BJ (cell line): ENCODE measurements around the gene LAMB2. TPM values are rescaled to one million over a fixed set of nuclear protein-coding genes. Genes with fewer than 3 reads are reported as not detected.

ENCODE experiments used
- CTCF ChIA-PET: fragments of 350-600 bp; formaldehyde crosslinking; extraction: SDS; loops from one replicate; lab custom pipeline; 2021; ENCODE audit warnings: antibody characterized with exemption, inconsistent platforms; lab: Yijun Ruan, JAX
- POLR2A ChIA-PET: fragments of 300-600 bp; sonication (Branson Sonifier 250); formaldehyde crosslinking; extraction: SDS; loops from one replicate; lab custom pipeline; 2021; ENCODE audit warnings: antibody characterized with exemption; lab: Charles Lee
- DNase-seq: peaks from one replicate; pipeline ENCODE4 v3.0.0-alpha.2; 2011; ENCODE audit warnings: low read depth
- H3K27me3 ChIP-seq: 2 replicates; pipeline ENCODE4 v1.6.0; 2011; ENCODE audit warnings: low read length; ENCODE audit not compliant: control insufficient read depth, insufficient read depth
- H3K36me3 ChIP-seq: 2 replicates; pipeline ENCODE4 v1.5.1; 2011; ENCODE audit warnings: low read length; ENCODE audit not compliant: control insufficient read depth, insufficient read depth
- H3K4me3 ChIP-seq: 2 replicates; pipeline ENCODE4 v1.5.1; 2011; ENCODE audit warnings: low read depth, mild to moderate bottlenecking, control low read depth, low read length
- CTCF ChIP-seq: IDR thresholded peaks from 2 replicates; pipeline ENCODE4 v1.5.1; 2011; ENCODE audit warnings: low read depth, mild to moderate bottlenecking, control low read depth, inconsistent platforms, low read length, moderate library complexity; ENCODE audit not compliant: insufficient read depth
- polyA plus RNA-seq: library from polyadenylated mRNA; depleted of rRNA; stranded (reverse); fragments of >200 nt; gene quantifications from 2 replicates; pipeline ENCODE4 v1.2.3, GENCODE V29; 2011

Gene LAMB2
- polyA plus RNA-seq, 1 experiment: 1,544 TPM

GRCh38 chr3:49098910-49099630, 33.8 kb downstream of the LAMB2 start:
- ChIA-PET POLR2A (no interaction called here), CTCF (no interaction called here)
- Histone ChIP-seq H3K36me3 (peaks cover 40% of the 10 kb centered on the region), H3K27me3 (no peaks in the 10 kb centered on the region), H3K4me3 (no peak overlapping the region)
- no peak for TF ChIP-seq CTCF
- DNase-seq: no peak

- Histone ChIP-seq H3K36me3 (peaks cover 40% of the 10 kb centered on the region), H3K4me3 (no peak overlapping the region), H3K27me3 (no peaks in the 10 kb centered on the region)
- ChIA-PET POLR2A (no interaction called here), CTCF (no interaction called here)
- no peak for TF ChIP-seq CTCF
- no peak for DNase-seq
Observed at GRCh38 chr3:49098429-49098828, 34.4 kb downstream of the LAMB2 start.

GRCh38 chr3:49093853-49094767, 38.7 kb downstream of the LAMB2 start, which contains the start of gene QRICH1:
Gene QRICH1, minus strand, starts transcription at chr3:49094071. Its CDS starts 17,054 bp downstream, at chr3:49077017.
- ChIA-PET POLR2A (interaction anchor here (0.5 to 1.6 kb wide), 4 partner anchors 9 to 334 kb away, joined by 3 to 4 read pairs (median 4); partner anchors contain the start of gene QARS1), CTCF (interaction anchor here (0.8 to 3.2 kb wide), 14 partner anchors 9 to 129 kb away, joined by 3 to 20 read pairs (median 4); partner anchors contain the start of genes KLHDC8B, NDUFAF3 and WDR6)
- Histone ChIP-seq H3K27me3 (no peaks in the 10 kb centered on the region), H3K36me3 (peaks cover 9% of the 10 kb centered on the region), H3K4me3 (peak within 1 kb of the TSS; percentile 79)
- DNase-seq: peak; percentile 93
- TF ChIP-seq CTCF: peak; percentile 74

GRCh38 chr3:49092938-49093852, 39.7 kb downstream of the LAMB2 start:
- ChIA-PET CTCF (interaction anchor here (0.5 to 3.2 kb wide), 11 partner anchors 10 to 105 kb away, joined by 3 to 20 read pairs (median 5); partner anchors contain the start of genes KLHDC8B, NDUFAF3 and WDR6), POLR2A (interaction anchor here (0.5 to 1.6 kb wide), 6 partner anchors 9 to 335 kb away, joined by 3 to 6 read pairs (median 4); partner anchors contain the start of genes LAMB2 and QARS1)
- TF ChIP-seq CTCF: no peak
- H3K36me3 ChIP-seq: peaks cover 4% of the 10 kb centered on the region
- H3K27me3 ChIP-seq: no peaks in the 10 kb centered on the region
- H3K4me3 ChIP-seq: peak overlapping the region; percentile 79
- peak; percentile 30 for DNase-seq
